ENCODE results near the gene APRT.

The APRT gene

GRCh38 chr16:88804552-88805339, 7.0 kb downstream of the APRT start:
- DNase-seq (ENCODE audit: low spot score), result peak; percentile 59
- TF ChIP-seq, protein P1, sequence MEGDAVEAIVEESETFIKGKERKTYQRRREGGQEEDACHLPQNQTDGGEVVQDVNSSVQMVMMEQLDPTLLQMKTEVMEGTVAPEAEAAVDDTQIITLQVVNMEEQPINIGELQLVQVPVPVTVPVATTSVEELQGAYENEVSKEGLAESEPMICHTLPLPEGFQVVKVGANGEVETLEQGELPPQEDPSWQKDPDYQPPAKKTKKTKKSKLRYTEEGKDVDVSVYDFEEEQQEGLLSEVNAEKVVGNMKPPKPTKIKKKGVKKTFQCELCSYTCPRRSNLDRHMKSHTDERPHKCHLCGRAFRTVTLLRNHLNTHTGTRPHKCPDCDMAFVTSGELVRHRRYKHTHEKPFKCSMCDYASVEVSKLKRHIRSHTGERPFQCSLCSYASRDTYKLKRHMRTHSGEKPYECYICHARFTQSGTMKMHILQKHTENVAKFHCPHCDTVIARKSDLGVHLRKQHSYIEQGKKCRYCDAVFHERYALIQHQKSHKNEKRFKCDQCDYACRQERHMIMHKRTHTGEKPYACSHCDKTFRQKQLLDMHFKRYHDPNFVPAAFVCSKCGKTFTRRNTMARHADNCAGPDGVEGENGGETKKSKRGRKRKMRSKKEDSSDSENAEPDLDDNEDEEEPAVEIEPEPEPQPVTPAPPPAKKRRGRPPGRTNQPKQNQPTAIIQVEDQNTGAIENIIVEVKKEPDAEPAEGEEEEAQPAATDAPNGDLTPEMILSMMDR (IDR thresholded peaks at IDR 0.05; ENCODE audit: extremely low read depth, missing control alignments), result no peak

- TF ChIP-seq, protein P1 (IDR thresholded peaks at IDR 0.05; ENCODE audit: extremely low read depth, missing control alignments), result no peak
- no peak for DNase-seq (ENCODE audit: low spot score)
Measured at GRCh38 chr16:88804173-88804551, 7.6 kb downstream of the APRT start.

DNA sequence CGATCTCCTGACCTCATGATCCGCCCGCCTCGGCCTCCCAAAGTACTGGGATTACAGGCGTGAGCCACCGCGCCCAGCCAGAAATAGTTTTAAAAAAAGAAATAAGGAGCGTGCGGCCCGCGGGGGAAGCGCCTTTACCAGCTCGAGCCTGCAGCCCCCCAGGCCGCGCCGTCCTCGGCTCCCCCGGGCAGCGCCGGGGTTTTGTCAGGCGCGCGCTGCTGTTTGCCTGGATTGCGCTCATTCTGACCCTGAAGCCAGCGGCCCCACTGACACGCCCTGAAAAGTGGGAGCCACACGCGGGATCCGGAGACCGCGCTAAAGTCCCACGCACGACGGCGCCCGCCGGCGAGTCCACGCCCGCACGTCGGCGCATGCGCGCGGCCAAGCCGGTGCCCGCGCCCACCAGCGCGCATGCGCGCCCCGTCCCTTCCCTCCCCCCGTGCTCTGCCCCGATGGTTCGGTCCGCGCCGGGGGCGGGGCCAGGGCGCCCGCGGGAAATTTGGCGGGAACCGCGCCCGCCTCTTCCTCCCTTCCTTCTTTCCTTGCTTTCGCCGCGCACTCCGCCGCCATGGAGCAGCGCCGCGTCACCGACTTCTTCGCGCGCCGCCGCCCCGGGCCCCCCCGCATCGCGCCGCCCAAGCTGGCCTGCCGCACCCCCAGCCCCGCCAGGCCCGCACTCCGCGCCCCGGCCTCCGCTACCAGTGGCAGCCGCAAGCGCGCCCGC, 8.3 kb downstream of the APRT start, which contains the start of gene CDT1:
Gene CDT1 (plus strand): TSS at position 526 of the 724 bp plus-strand sequence. CDS start 43 bp downstream, at position 569.
- peak; percentile 100 for DNase-seq (ENCODE audit: low spot score)
- TF ChIP-seq, protein P1 (IDR thresholded peaks at IDR 0.05; ENCODE audit: extremely low read depth, missing control alignments), result no peak

- DNase-seq (ENCODE audit: low spot score), result no peak
- TF ChIP-seq, protein P1 (IDR thresholded peaks at IDR 0.05; ENCODE audit: extremely low read depth, missing control alignments), result no peak
Measured at GRCh38 chr16:88800277-88800592, 11.5 kb downstream of the APRT start.

DNA sequence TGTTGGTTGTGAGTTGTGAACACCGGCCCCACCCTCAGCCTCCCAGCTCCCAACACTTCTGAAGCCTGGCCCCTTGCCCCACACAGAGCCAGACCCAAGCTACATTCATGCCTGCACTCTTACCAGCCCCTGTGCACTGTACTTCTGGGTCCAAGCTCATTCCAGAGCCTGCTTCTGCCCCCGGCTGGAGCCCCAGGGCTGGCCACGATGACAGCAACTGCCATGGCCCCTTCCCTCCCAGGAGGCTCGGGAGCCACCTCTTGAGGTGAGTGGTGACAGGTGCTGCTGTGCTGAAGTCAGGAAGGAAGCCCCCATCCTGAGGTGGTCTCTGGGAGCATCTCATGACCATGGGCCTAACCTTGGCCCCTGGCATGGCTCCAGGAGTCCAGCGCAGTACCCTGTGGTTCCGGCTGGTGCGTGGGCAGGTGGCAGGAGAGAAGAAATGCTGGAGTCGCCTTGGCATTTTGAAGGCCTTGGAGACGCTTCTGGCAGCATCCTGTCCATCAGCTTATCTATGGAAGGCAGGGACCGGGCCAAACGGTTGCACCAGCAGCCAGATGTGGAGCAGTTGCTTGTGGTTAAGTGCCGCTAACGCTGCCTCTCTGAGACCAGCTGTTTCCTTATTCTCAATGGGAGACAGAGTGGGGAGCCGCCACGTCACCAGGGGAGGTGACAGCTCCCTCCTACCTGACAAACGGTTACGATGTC, 12.0 kb downstream of the APRT start:
- TF ChIP-seq, protein P1 (IDR thresholded peaks at IDR 0.05; ENCODE audit: extremely low read depth, missing control alignments), result no peak
- no peak for DNase-seq (ENCODE audit: low spot score)

- no peak for DNase-seq (ENCODE audit: low spot score)
Measured at GRCh38 chr16:88798772-88799455, 12.8 kb downstream of the APRT start.

More at GRCh38 chr16:88798772-88799455, 12.8 kb downstream of the APRT start:
- TF ChIP-seq, protein P1 (IDR thresholded peaks at IDR 0.05; ENCODE audit: extremely low read depth, missing control alignments), result no peak

All from GM20000 (cell line).